ES-I3 (cell line): ENCODE results near the gene NECTIN1.
"Not testable (repeated sequence)": the region's sequence is repeated elsewhere in the genome, so short reads cannot be mapped to it uniquely, and the experiment has no call there.

ENCODE experiments used
- H3K36me3 ChIP-seq: 2 replicates; pipeline ENCODE4 v1.6.1; 2013; ENCODE audit warnings: mild to moderate bottlenecking, low read length, control low read depth, moderate library complexity; ENCODE audit not compliant: insufficient read depth
- H3K4me1 ChIP-seq: 2 replicates; pipeline ENCODE4 v1.6.1; 2013; ENCODE audit warnings: mild to moderate bottlenecking, control low read depth, low read length; ENCODE audit not compliant: insufficient read depth
- H3K9ac ChIP-seq: 2 replicates; pipeline ENCODE4 v1.6.1; 2013; ENCODE audit warnings: low read depth, mild to moderate bottlenecking, low read length, moderate library complexity
- H3K9me3 ChIP-seq: 2 replicates; pipeline ENCODE4 v1.6.1; 2013; ENCODE audit warnings: mild to moderate bottlenecking, low read length, moderate library complexity; ENCODE audit not compliant: control insufficient read depth, insufficient read depth

The NECTIN1 gene

DNA sequence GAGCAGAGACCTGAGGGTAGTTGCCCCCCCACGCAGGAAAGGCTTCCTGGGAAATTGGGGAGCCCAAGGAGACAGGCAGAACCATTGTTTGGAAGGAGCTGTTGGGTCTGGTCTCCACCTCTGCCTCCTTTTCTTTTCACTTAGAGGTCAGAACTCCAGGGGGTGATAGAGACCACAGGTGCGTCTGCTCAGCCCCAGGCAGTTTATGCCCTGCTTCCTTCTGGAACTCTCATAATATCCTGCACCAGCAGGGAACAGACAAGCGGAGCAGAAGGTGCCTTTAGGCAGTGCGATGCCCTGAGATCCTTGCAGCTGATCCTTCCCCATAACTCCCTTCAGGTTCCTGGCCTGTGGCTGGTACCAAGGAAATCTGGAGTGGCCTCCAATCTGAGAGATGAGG is 120.2 kb downstream of the NECTIN1 start:
- H3K4me1 ChIP-seq: peaks cover 15% of the 10 kb centered on the region
- H3K9me3 ChIP-seq: no peaks in the 10 kb centered on the region
- H3K9ac ChIP-seq: no peak overlapping the region
- no peaks in the 10 kb centered on the region for H3K36me3 ChIP-seq

DNA sequence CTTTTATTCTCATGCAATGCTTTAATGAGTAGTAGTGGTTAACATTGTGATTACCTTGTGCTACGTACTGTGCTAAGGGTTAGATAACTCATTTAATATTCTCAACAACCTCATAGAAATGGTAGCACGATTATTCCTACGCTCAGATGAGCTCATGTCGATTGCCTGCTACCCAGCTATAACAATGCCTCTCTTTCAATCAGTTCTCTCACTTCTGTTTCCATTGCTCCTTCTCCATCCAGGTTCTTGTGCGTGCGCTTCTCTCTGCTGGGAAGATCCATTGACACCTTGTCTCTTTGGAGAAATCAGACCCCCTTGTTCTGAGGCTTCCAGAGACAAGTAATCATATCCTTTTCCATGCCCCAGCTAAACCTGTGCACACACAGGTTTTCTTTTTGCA is 120.8 kb downstream of the NECTIN1 start:
- no peaks in the 10 kb centered on the region for H3K36me3 ChIP-seq
- no peak overlapping the region for H3K9ac ChIP-seq
- H3K4me1 ChIP-seq: peaks cover 13% of the 10 kb centered on the region
- no peaks in the 10 kb centered on the region for H3K9me3 ChIP-seq

DNA sequence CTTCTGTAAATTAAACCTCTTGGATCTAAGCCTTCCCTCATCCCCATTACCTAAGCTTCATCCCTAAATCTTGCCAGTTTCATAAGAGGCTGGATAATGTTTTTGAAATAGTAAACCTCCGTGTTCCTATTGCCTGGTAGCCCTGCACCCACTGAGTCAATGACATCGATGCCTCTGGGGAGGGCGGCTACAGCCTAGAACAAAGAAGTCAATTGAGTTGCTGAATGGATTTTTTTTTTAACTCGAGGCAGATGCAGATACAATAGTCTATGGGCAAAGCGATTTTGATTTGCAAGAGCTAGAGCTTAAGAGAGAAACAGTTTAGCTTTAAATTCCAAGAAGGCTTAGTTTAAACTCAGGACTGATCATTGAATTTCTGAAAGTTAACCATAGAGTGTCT is 121.3 kb downstream of the NECTIN1 start:
- no peaks in the 10 kb centered on the region for H3K36me3 ChIP-seq
- H3K4me1 ChIP-seq: peaks cover 13% of the 10 kb centered on the region
- H3K9ac ChIP-seq: no peak overlapping the region
- no peaks in the 10 kb centered on the region for H3K9me3 ChIP-seq

- Histone ChIP-seq H3K4me1 (peaks cover 13% of the 10 kb centered on the region), H3K9ac (no peak overlapping the region), H3K36me3 (no peaks in the 10 kb centered on the region), H3K9me3 (no peaks in the 10 kb centered on the region)
Observed at GRCh38 chr11:119605137-119605665, 123.8 kb downstream of the NECTIN1 start.

DNA sequence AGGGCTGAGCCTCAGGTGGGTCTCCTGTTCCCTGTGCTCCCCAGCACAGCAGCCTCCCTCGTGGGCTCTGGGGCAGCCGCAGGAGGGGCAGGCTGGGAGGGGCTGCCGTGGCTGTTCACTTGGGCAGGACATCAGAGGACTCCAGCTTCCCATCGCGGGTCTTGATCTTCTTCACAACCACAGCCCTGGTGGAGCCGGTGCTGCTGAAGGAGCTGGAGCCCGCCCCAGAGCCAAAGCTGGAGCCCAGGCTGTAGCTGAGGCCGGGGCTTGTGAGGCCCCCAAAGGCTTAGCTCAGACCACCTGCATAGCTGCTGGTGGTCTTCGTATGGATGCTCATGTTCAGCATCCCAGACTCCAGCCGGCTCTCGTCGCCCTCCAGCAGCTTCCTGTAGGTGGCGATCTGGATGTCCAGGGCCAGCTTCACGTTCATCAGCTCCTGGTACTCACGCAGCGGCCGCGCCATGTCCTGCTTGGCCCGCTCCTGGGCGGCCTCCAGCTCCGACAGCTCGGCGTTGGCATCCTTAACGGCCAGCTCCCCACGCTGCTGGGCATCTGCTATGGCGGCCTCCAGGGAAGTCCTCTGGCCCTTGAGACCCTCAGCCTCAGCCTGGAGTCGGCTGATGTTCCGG is 126.1 kb downstream of the NECTIN1 start:
- H3K9ac ChIP-seq: no peak overlapping the region
- H3K4me1 ChIP-seq: peaks cover 11% of the 10 kb centered on the region
- no peaks in the 10 kb centered on the region for H3K9me3 ChIP-seq
- no peaks in the 10 kb centered on the region for H3K36me3 ChIP-seq

DNA sequence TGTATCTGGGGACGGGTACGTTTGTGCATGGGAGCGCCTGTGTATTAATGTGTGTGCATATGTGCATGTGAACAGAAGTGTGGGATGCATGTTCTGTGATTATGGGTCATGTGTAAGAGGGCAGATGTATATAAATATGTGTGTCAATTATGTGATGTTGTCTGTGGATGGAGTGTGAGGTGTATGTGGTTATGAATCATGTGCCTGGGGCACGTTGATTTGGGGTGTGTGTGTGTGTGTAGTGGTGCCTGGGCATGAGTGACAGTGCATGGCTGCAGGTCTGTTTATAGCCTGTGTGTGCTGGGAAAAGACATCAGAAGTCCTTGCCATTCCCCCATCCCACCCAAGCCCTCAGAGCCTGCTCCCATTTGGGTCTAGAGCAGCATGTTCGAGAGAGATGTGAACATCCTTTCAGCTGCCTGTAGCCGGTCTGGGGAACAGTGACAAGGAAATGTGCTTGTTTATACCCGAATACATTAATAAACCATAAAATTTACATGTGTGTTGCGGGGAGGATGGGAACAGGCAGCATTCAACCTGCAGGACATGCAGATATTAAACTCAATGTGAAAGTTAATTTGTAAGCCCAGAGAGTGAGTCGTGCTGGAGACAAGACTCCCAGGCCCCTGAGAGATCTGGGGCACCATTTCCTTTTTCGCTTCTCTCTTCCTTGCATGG is 129.0 kb downstream of the NECTIN1 start:
- no peaks in the 10 kb centered on the region for H3K36me3 ChIP-seq
- no peaks in the 10 kb centered on the region for H3K9me3 ChIP-seq
- H3K9ac ChIP-seq: no peak overlapping the region
- H3K4me1 ChIP-seq: peaks cover 6% of the 10 kb centered on the region; the same call in 1 of the 2 replicates

DNA sequence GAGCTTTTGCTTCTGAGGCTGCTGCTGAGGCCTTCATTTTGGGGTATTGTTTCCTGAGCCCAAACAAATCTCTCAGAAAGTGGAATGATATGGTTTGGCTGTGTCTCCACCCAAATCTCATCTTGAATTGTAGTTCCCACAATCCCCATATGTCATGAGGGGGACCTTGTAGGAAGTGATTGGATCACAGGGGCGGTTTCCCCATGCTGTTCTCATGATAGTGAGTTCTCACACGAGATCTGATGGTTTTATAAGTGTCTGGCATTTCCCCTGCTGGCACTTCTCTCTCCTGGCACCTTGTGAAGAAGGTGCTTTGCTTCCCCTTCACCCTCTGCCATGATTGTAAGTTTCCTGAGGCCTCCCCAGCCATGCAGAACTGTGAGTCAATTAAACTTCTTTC is 133.1 kb downstream of the NECTIN1 start:
- not testable (repeated sequence) for H3K9me3 ChIP-seq, H3K36me3 ChIP-seq, H3K9ac ChIP-seq
- H3K4me1 ChIP-seq: peaks cover 16% of the 10 kb centered on the region

DNA sequence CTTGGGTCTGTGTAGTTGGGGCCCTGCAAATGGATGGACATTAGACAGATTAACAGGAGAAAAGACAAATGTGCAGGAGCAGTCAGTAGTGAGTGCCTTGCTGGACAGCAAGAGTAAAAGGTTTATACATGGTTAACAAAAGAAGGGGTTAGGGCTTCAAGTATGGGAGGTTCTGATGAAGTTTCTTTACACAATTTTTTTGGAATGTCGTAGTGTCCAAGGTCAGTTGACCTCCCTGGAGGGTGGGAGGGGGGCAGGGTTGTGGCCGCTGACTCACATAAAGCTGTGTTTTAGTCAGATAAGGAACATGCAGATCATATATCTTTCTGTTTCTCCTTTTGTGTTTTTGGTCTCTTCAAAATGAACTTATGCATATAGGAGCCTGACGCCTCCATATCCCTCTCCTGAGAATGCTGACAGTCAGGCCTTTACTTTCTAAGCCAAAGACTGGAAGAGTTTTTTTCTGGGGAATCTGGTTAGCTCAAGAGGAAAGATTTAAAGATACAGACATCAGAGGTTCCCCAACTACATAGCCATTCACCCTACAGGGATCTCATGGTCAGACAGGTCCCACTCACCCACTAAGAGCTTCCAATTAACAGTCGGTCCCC is 134.3 kb downstream of the NECTIN1 start:
- H3K4me1 ChIP-seq: peaks cover 28% of the 10 kb centered on the region
- H3K36me3 ChIP-seq: no peaks in the 10 kb centered on the region
- peaks cover 5% of the 10 kb centered on the region; the same call in 1 of the 2 replicates for H3K9me3 ChIP-seq
- no peak overlapping the region for H3K9ac ChIP-seq

DNA sequence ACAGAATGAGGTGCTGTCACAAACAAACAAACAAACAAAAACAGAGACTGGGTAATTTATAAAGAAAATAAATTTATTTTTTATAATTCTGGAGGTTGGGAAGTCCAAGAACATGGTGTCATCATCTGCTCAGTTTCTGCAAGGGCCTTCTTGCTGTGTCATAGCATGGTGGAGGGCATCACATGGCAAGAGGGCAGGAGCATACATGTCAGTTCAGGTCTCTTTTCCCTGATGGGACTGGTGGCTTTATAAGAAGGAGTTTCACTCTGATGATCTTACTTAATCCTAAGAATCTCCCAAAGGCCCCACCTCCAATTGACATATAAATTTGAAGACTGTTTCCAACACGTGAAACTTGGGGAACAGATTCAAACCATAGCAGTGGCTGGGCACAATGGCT is 135.7 kb downstream of the NECTIN1 start:
- H3K4me1 ChIP-seq: peaks cover 27% of the 10 kb centered on the region
- peaks cover 5% of the 10 kb centered on the region; the same call in 1 of the 2 replicates for H3K9me3 ChIP-seq
- no peaks in the 10 kb centered on the region for H3K36me3 ChIP-seq
- H3K9ac ChIP-seq: no peak overlapping the region

DNA sequence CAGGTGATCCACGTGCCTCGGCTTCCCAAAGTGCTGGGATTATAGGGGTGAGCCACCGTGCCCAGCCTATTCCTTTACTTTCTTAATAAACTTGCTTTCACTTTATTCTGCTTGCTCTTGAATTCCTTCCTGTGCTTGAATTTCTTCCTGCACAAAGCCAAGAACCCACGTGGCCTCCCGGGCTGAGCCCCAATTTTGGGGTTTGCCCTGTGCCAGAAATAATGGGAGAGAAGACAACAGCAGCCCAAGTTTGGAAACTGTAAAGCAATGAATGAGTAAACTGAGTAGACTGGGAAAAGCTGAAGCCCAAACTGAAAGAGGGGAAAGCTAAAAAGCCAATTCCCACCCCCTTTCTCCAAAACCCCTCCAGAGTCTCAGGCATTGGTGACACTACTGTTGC is 136.4 kb downstream of the NECTIN1 start:
- no peak overlapping the region for H3K9ac ChIP-seq
- H3K36me3 ChIP-seq: no peaks in the 10 kb centered on the region
- peaks cover 23% of the 10 kb centered on the region for H3K4me1 ChIP-seq
- peaks cover 5% of the 10 kb centered on the region; the same call in 1 of the 2 replicates for H3K9me3 ChIP-seq

- H3K9ac ChIP-seq: no peak overlapping the region
- peaks cover 5% of the 10 kb centered on the region; the same call in 1 of the 2 replicates for H3K9me3 ChIP-seq
Observed at GRCh38 chr11:119591836-119592310, 137.1 kb downstream of the NECTIN1 start.

DNA sequence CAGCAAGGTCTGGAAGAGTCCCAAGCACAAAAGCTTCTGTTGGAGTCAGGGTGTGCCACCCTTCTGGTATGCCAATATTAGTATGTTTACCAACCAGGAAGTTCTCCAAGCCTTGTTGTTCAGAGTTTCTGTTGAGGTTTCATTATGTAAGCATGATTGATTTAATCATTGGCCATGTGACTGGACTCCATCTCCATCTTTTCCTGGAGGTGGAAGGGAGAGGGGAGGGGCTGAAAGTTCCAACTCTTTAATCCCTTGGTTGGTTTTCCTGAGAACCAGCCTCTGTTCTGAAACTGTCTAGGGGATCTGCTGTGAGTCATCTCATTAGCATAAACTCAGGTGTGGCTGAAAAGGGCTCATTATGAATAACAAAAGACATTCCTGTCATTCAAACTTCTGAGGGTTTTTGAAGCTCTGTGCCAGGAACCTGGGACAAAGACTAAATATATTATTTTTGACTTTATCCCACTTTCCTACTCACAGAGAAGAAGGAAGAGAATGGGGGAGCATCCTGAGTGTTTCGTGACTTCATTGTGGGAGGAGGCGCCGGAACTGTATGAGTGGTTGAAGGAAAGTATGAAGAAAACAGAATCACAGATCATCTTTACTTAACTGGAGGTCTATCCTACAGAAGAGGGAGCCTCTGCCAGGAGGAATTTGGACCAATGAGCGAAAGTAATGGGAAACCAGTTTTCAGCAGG is 138.2 kb downstream of the NECTIN1 start:
- Histone ChIP-seq H3K9me3 (peaks cover 5% of the 10 kb centered on the region; the same call in 1 of the 2 replicates), H3K36me3 (no peaks in the 10 kb centered on the region), H3K9ac (peak overlapping the region; percentile 31; the same call in 1 of the 2 replicates), H3K4me1 (peaks cover 26% of the 10 kb centered on the region)

More at GRCh38 chr11:119591836-119592310, 137.1 kb downstream of the NECTIN1 start:
- Histone ChIP-seq H3K36me3 (no peaks in the 10 kb centered on the region), H3K4me1 (peaks cover 23% of the 10 kb centered on the region)

- peaks cover 31% of the 10 kb centered on the region for H3K4me1 ChIP-seq
- H3K9me3 ChIP-seq: peaks cover 5% of the 10 kb centered on the region; the same call in 1 of the 2 replicates
- no peaks in the 10 kb centered on the region for H3K36me3 ChIP-seq
- H3K9ac ChIP-seq: no peak overlapping the region
Observed at GRCh38 chr11:119589001-119589400, 140.0 kb downstream of the NECTIN1 start.
